AG08395 (cell line): Measurements from ENCODE around the gene GRIK1.

Source experiments
- DNase-seq: peaks from one replicate; pipeline ENCODE4 v3.0.0; 2012; ENCODE audit warnings: mixed read lengths, low spot score

Gene GRIK1

GRCh38 chr21:29718081-29718815 is 221.5 kb downstream of the GRIK1 start:
- DNase-seq: no peak

GRCh38 chr21:29717659-29718058 is 222.1 kb downstream of the GRIK1 start:
- DNase-seq: no peak

- DNase-seq: no peak
These were observed 223.0 kb downstream of the GRIK1 start for GRCh38 chr21:29716753-29717152.

GRCh38 chr21:29715089-29715488 is 224.7 kb downstream of the GRIK1 start:
- DNase-seq: no peak

- no peak for DNase-seq
These were observed 227.0 kb downstream of the GRIK1 start for GRCh38 chr21:29712818-29713217.

- no peak for DNase-seq
These were observed 228.6 kb downstream of the GRIK1 start for GRCh38 chr21:29711236-29711635.

- no peak for DNase-seq
These were observed 229.3 kb downstream of the GRIK1 start for GRCh38 chr21:29710498-29710897.

- no peak for DNase-seq
These were observed 231.4 kb downstream of the GRIK1 start for GRCh38 chr21:29708401-29708800.

GRCh38 chr21:29704719-29705118 is 235.1 kb downstream of the GRIK1 start:
- no peak for DNase-seq

GRCh38 chr21:29701676-29702075 is 238.1 kb downstream of the GRIK1 start:
- DNase-seq: no peak

GRCh38 chr21:29697555-29698193 is 242.1 kb downstream of the GRIK1 start:
- no peak for DNase-seq

- no peak for DNase-seq
These were observed 242.9 kb downstream of the GRIK1 start for GRCh38 chr21:29696937-29697336.

- DNase-seq: no peak
These were observed 247.9 kb downstream of the GRIK1 start for GRCh38 chr21:29691616-29692491.

GRCh38 chr21:29689753-29690152 is 250.0 kb downstream of the GRIK1 start:
- no peak for DNase-seq

- DNase-seq: no peak
These were observed 255.7 kb downstream of the GRIK1 start for GRCh38 chr21:29684106-29684505.

- no peak for DNase-seq
These were observed 257.0 kb downstream of the GRIK1 start for GRCh38 chr21:29682800-29683199.

- DNase-seq: no peak
These were observed 259.5 kb downstream of the GRIK1 start for GRCh38 chr21:29680273-29680672.

- DNase-seq: no peak
These were observed 261.2 kb downstream of the GRIK1 start for GRCh38 chr21:29678626-29679025.

GRCh38 chr21:29677326-29677725 is 262.5 kb downstream of the GRIK1 start:
- DNase-seq: no peak

- no peak for DNase-seq
These were observed 263.4 kb downstream of the GRIK1 start for GRCh38 chr21:29676395-29676794.

- DNase-seq: no peak
These were observed 264.3 kb downstream of the GRIK1 start for GRCh38 chr21:29675451-29675850.

GRCh38 chr21:29674343-29674742 is 265.5 kb downstream of the GRIK1 start:
- no peak for DNase-seq

- no peak for DNase-seq
These were observed 266.6 kb downstream of the GRIK1 start for GRCh38 chr21:29673096-29673610.
